Sigmoid colon (tissue), 4 donors: ENCODE results near the gene VCAN.

Experiments used
- EP300 ChIP-seq, 4 donors: sonication (generic); formaldehyde crosslinking; IDR thresholded peaks; one replicate each; pipeline ENCODE4 v1.6.1; 2017; ENCODE audit warnings: antibody characterized with exemption in 4 of 4
- POLR2A ChIP-seq, 2 donors: fragments of 450-650 bp; IDR thresholded peaks; one replicate each; pipeline ENCODE4 v1.6.1; 2016; ENCODE audit warnings: antibody characterized with exemption in 2 of 2, mild to moderate bottlenecking in 2 of 2, moderate library complexity in 2 of 2
- POLR2AphosphoS5 ChIP-seq, 4 donors: sonication (generic); formaldehyde crosslinking; IDR thresholded peaks; one replicate each; pipeline ENCODE4 v1.6.1; 2017; ENCODE audit warnings: antibody characterized with exemption in 4 of 4
- TF ChIP-seq, protein P1 (sequence below), 4 experiments: fragments of 450-650 bp in 3 of 4; fragments of 200-600 bp in 1 of 4; IDR thresholded peaks; one replicate each; pipeline ENCODE4 v1.5.1; 2016 to 2019; ENCODE audit warnings: antibody characterized with exemption in 4 of 4, mild to moderate bottlenecking in 3 of 4, moderate library complexity in 2 of 4

DNA sequence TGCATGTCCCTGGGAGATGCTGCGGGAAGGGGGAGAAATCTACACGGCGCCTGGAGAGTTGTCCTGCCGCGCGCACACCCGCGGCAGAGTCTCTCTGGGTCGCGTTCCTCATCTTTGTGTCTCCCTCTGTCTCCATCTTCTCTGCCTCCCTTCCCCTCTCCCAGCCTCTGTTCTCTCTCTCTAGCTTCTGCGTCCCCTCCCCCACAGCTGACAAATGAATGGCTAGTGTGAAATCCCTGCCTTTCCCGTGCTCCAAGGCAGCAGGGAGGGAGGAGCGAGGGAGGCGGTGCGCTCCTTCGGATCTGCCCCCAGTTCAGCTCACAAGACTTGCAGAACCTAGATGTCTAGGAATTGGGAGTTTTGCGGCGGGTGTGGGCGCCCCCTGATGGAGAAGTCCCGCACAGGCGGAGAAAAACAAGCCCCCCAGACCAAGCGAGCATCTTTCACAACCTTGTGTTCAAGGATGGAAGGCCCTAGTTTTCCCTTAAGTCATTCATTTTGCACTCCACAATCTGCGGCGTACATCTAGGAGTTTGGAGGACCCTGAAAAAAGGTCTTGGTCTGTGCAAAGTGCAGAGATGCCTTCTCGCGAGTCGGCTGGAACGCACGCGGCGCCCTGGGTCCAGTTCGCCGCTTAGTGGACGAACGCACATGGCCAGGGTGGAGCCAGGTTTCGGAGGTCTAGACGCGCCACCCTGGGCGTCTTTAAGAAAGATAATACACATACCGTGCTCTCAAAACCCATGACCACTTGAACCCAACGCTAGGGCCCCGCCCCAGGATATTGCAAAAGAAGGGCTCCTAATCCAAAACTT, 2.0 kb downstream of the VCAN start:
- TF ChIP-seq, protein P1, sequence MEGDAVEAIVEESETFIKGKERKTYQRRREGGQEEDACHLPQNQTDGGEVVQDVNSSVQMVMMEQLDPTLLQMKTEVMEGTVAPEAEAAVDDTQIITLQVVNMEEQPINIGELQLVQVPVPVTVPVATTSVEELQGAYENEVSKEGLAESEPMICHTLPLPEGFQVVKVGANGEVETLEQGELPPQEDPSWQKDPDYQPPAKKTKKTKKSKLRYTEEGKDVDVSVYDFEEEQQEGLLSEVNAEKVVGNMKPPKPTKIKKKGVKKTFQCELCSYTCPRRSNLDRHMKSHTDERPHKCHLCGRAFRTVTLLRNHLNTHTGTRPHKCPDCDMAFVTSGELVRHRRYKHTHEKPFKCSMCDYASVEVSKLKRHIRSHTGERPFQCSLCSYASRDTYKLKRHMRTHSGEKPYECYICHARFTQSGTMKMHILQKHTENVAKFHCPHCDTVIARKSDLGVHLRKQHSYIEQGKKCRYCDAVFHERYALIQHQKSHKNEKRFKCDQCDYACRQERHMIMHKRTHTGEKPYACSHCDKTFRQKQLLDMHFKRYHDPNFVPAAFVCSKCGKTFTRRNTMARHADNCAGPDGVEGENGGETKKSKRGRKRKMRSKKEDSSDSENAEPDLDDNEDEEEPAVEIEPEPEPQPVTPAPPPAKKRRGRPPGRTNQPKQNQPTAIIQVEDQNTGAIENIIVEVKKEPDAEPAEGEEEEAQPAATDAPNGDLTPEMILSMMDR (IDR thresholded peaks at IDR 0.05), result peak in 3 of 4 experiments; percentile 51 to 58 (median 58)
- peak; percentile 44 to 90 (median 55) for TF ChIP-seq POLR2AphosphoS5 (IDR thresholded peaks at IDR 0.05)
- TF ChIP-seq POLR2A (IDR thresholded peaks at IDR 0.05), result peak; percentile 15 to 35
- peak in 1 of 4 donors; percentile 18 for TF ChIP-seq EP300 (IDR thresholded peaks at IDR 0.05)
